ENCODE measurements around the gene RAB40B. TPM values are rescaled to one million over a fixed set of nuclear protein-coding genes. Genes with fewer than 3 reads are reported as not detected.

The RAB40B gene
- total RNA-seq, 4 donors from 2014 or later = 10.4 to 25.5 (median 19.2) TPM

GRCh38 chr17:82732118-82732743 is 33.7 kb upstream of the RAB40B start:
- Histone ChIP-seq H3K36me3 (peaks cover 0 to 38% of the 10 kb centered on the region in 2 donors), H3K4me3 (no peak overlapping the region), H3K9me3 (no peaks in the 10 kb centered on the region), H3K27me3 (no peaks in the 10 kb centered on the region), H3K4me1 (peaks cover 0 to 26% (median 17%) of the 10 kb centered on the region in 3 donors), H3K27ac (no peak overlapping the region)
- 78 to 90% methylated on average over 2 to 4 of the region's 13 CpGs for WGBS, 2 donors (ENCODE audit: low coverage in 1 of 2)
- no peak for TF ChIP-seq CTCF (IDR thresholded peaks at IDR 0.05)
- no peak for TF ChIP-seq POLR2AphosphoS5 (IDR thresholded peaks at IDR 0.05)
- TF ChIP-seq POLR2A (IDR thresholded peaks at IDR 0.05) = no peak
- TF ChIP-seq EP300 (IDR thresholded peaks at IDR 0.05) = no peak
- no peak for ATAC-seq

GRCh38 chr17:82729479-82730260 is 31.2 kb upstream of the RAB40B start:
- no peak overlapping the region for H3K27ac ChIP-seq
- H3K4me3 ChIP-seq = no peak overlapping the region
- no peaks in the 10 kb centered on the region for H3K9me3 ChIP-seq
- no peak for ATAC-seq
- no peaks in the 10 kb centered on the region for H3K27me3 ChIP-seq
- WGBS, 2 donors (ENCODE audit: low coverage in 1 of 2) = 82 to 85% methylated on average over 7 to 25 of the region's 48 CpGs
- peaks cover 0 to 64% of the 10 kb centered on the region in 2 donors for H3K36me3 ChIP-seq
- TF ChIP-seq POLR2AphosphoS5 (IDR thresholded peaks at IDR 0.05) (no peak), POLR2A (IDR thresholded peaks at IDR 0.05) (no peak), EP300 (IDR thresholded peaks at IDR 0.05) (no peak), CTCF (IDR thresholded peaks at IDR 0.05) (no peak)
- H3K4me1 ChIP-seq = peaks cover 0 to 5% (median 3%) of the 10 kb centered on the region in 3 donors

- TF ChIP-seq POLR2A (IDR thresholded peaks at IDR 0.05) (no peak), POLR2AphosphoS5 (IDR thresholded peaks at IDR 0.05) (no peak), EP300 (IDR thresholded peaks at IDR 0.05) (no peak), CTCF (IDR thresholded peaks at IDR 0.05) (no peak)
- 95% methylated on average over 4 of the region's 10 CpGs; no CpG with 5 or more reads in 1 of the 2 donors for WGBS, 2 donors (ENCODE audit: low coverage in 1 of 2)
- Histone ChIP-seq H3K27me3 (no peaks in the 10 kb centered on the region), H3K36me3 (peaks cover 0 to 94% of the 10 kb centered on the region in 2 donors), H3K4me3 (no peak overlapping the region), H3K9me3 (no peaks in the 10 kb centered on the region), H3K27ac (no peak overlapping the region), H3K4me1 (no peaks in the 10 kb centered on the region)
- no peak for ATAC-seq
Observed at GRCh38 chr17:82726427-82726826, 27.9 kb upstream of the RAB40B start.

- no peak for TF ChIP-seq EP300 (IDR thresholded peaks at IDR 0.05)
- no peak for TF ChIP-seq POLR2AphosphoS5 (IDR thresholded peaks at IDR 0.05)
- no peak for TF ChIP-seq CTCF (IDR thresholded peaks at IDR 0.05)
- TF ChIP-seq POLR2A (IDR thresholded peaks at IDR 0.05) = no peak
- peaks cover 0 to 98% of the 10 kb centered on the region in 2 donors for H3K36me3 ChIP-seq
- no peaks in the 10 kb centered on the region for H3K9me3 ChIP-seq
- peaks cover 0 to 2% (median 0%) of the 10 kb centered on the region in 3 donors for H3K4me1 ChIP-seq
- no peak overlapping the region for H3K4me3 ChIP-seq
- H3K27ac ChIP-seq = no peak overlapping the region
- H3K27me3 ChIP-seq = no peaks in the 10 kb centered on the region
- 79 to 93% methylated on average over 11 to 15 of the region's 26 CpGs for WGBS, 2 donors (ENCODE audit: low coverage in 1 of 2)
- ATAC-seq = no peak
Observed at GRCh38 chr17:82723169-82723807, 24.8 kb upstream of the RAB40B start.
